ENCODE data around the gene GPR143. TPM values are rescaled to one million over a fixed set of nuclear protein-coding genes. Genes with fewer than 3 reads are reported as not detected.

The GPR143 gene
- polyA plus RNA-seq, 2 of the 4 experiments (the other 2 are of a cell fraction): not detected

DNA sequence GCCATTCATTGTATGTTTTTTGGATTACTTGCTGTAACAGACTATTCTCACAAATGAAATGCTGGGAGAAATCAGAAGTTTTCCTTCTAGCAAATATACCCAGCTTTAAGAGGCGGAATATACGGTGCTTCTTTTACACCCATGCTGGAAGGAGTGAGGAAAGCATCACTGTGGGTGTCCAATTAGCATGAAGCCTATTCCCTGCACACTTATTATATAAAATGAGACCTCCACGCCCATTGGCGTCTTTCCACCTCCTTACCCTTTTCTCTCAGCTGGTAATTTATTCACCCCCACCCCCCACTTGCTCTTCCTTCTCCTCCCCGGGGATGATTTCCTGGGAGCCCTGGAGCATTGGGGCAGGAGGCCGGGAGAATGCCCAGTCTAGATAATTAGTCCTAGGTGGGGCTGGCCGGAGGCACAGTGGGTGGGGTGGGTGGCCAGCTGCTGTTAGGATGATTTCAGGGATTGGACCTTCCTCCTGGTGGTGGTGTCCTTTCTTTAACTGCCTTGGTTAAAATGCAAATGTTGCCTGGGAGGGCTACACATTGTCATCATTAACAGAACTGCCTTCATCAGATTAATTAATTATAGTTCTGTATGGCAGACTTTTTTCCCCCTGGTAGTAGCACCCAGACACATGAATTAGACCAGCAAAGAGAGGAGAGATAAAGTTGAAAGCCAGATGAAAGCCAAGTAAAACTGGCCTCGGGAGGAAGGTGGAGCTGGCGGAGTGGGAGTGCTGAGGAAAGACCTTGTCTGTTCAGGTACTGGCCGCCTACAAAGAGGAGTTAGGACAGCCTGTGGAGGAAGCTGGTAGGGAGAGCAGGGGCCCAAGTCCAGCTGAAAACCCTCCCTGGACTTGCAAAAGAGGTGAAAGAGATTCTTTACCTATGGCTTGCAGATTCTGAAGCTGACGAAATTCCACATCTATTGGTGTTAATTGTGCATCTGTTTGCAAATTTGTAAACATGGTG, 32.0 kb upstream of the GPR143 start:
- H3K4me3 ChIP-seq: no peak overlapping the region
- H3K4me2 ChIP-seq: no peak overlapping the region
- WGBS (ENCODE audit: missing lambda C conversion rate): 55% methylated on average over 10 of the region's 11 CpGs
- DNase-seq (ENCODE audit: low read depth in 1 of 2, low spot score in 1 of 2): no peak
- no peak for FAIRE-seq
- H3K9me3 ChIP-seq: peaks cover 12% of the 10 kb centered on the region; the same call in 2 of the 3 replicates
- no peak for TF ChIP-seq SREBF2 (IDR thresholded peaks at IDR 0.05)
- TF ChIP-seq MAFK (IDR thresholded peaks at IDR 0.05; ENCODE audit: partially characterized antibody): no peak
- no peak for TF ChIP-seq HOXB13 (CRISPR knock-in tag; IDR thresholded peaks at IDR 0.05; ENCODE audit: low read depth)
- TF ChIP-seq CBX2 (IDR thresholded peaks at IDR 0.05; ENCODE audit: borderline replicate concordance, low read depth): no peak
- TF ChIP-seq JUNB (IDR thresholded peaks at IDR 0.05): no peak
- no peak for TF ChIP-seq CHD4 (IDR thresholded peaks at IDR 0.05; ENCODE audit: borderline replicate concordance)
- TF ChIP-seq, protein P1, sequence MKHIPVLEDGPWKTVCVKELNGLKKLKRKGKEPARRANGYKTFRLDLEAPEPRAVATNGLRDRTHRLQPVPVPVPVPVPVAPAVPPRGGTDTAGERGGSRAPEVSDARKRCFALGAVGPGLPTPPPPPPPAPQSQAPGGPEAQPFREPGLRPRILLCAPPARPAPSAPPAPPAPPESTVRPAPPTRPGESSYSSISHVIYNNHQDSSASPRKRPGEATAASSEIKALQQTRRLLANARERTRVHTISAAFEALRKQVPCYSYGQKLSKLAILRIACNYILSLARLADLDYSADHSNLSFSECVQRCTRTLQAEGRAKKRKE (CRISPR knock-in tag; IDR thresholded peaks at IDR 0.05; ENCODE audit: low read depth): no peak
- TF ChIP-seq, protein P2, sequence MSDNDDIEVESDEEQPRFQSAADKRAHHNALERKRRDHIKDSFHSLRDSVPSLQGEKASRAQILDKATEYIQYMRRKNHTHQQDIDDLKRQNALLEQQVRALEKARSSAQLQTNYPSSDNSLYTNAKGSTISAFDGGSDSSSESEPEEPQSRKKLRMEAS (IDR thresholded peaks at IDR 0.05): no peak
- TF ChIP-seq HOXA7 (CRISPR knock-in tag; IDR thresholded peaks at IDR 0.05): no peak
- no peak for TF ChIP-seq ESRRA (IDR thresholded peaks at IDR 0.05; ENCODE audit: borderline replicate concordance, low read length)
- no peak for TF ChIP-seq KDM5A (IDR thresholded peaks at IDR 0.05)
- no peak for TF ChIP-seq MYC (IDR thresholded peaks at IDR 0.05; ENCODE audit: borderline replicate concordance, low read length)
- no peak for TF ChIP-seq JUN (IDR thresholded peaks at IDR 0.05)
- TF ChIP-seq, protein P3, sequence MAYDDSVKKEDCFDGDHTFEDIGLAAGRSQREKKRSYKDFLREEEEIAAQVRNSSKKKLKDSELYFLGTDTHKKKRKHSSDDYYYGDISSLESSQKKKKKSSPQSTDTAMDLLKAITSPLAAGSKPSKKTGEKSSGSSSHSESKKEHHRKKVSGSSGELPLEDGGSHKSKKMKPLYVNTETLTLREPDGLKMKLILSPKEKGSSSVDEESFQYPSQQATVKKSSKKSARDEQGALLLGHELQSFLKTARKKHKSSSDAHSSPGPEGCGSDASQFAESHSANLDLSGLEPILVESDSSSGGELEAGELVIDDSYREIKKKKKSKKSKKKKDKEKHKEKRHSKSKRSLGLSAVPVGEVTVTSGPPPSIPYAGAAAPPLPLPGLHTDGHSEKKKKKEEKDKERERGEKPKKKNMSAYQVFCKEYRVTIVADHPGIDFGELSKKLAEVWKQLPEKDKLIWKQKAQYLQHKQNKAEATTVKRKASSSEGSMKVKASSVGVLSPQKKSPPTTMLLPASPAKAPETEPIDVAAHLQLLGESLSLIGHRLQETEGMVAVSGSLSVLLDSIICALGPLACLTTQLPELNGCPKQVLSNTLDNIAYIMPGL (CRISPR knock-in tag; IDR thresholded peaks at IDR 0.05; ENCODE audit: borderline replicate concordance): no peak
- no peak for TF ChIP-seq FOSB (CRISPR knock-in tag; IDR thresholded peaks at IDR 0.05)
- TF ChIP-seq HDAC2 (IDR thresholded peaks at IDR 0.05): no peak
- TF ChIP-seq MAZ (IDR thresholded peaks at IDR 0.05; ENCODE audit: borderline replicate concordance, low read depth, low read length): no peak
- TF ChIP-seq RCOR1 (IDR thresholded peaks at IDR 0.05; ENCODE audit: low read depth, low read length): no peak
- no peak for TF ChIP-seq HOXB5 (CRISPR knock-in tag; IDR thresholded peaks at IDR 0.05)
- ATAC-seq: no peak
- ChIA-PET CTCF (no interaction called here), POLR2A (no interaction called here)
- no peak overlapping the region for H3K27ac ChIP-seq
- no peaks in the 10 kb centered on the region for H3K4me1 ChIP-seq

DNA sequence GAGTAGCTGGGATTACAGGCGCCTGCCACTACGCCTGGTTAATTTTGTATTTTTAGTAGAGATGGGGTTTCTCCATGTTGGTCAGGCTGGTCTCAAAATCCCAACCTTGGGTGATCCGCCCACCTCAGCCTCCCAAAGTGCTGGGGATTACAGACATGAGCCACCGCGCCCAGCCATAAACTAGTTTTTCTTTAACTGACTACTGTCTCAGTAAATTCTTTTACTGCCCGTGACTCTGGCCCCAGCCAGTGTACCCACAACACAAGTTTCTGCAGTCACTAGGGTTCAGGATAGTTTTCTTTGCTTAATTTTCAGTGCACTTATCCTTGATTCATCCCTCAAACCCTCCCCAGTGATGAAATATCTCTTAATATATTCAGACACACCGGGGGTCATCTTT, 28.8 kb upstream of the GPR143 start:
- WGBS (ENCODE audit: missing lambda C conversion rate): 55% methylated on average over 7 of the region's 7 CpGs

More for the DNA sequence above, 28.8 kb upstream of the GPR143 start:
- CTCF ChIA-PET: no interaction called here
- H3K4me1 ChIP-seq: no peaks in the 10 kb centered on the region; the same call in 2 of the 3 replicates
- no peak for TF ChIP-seq HOXB5 (CRISPR knock-in tag; IDR thresholded peaks at IDR 0.05)
- no peak for TF ChIP-seq HDAC2 (IDR thresholded peaks at IDR 0.05)
- no peak for TF ChIP-seq HOXA7 (CRISPR knock-in tag; IDR thresholded peaks at IDR 0.05)
- TF ChIP-seq SMC3 (IDR thresholded peaks at IDR 0.05): no peak
- no peak for TF ChIP-seq CBX8 (IDR thresholded peaks at IDR 0.05)
- no peak for TF ChIP-seq FOSB (CRISPR knock-in tag; IDR thresholded peaks at IDR 0.05)
- no peak for TF ChIP-seq TFCP2L1 (CRISPR knock-in tag; IDR thresholded peaks at IDR 0.05)
- no peak for TF ChIP-seq TP53 (CRISPR knock-in tag; IDR thresholded peaks at IDR 0.05)
- TF ChIP-seq JUNB (IDR thresholded peaks at IDR 0.05): no peak
- TF ChIP-seq ZC3H11A (IDR thresholded peaks at IDR 0.05): no peak
- no peak for TF ChIP-seq KDM5A (IDR thresholded peaks at IDR 0.05)
- TF ChIP-seq ZNF302 (CRISPR knock-in tag; IDR thresholded peaks at IDR 0.05): no peak
- no peak for TF ChIP-seq RFX5 (IDR thresholded peaks at IDR 0.05)
- TF ChIP-seq, protein P4, sequence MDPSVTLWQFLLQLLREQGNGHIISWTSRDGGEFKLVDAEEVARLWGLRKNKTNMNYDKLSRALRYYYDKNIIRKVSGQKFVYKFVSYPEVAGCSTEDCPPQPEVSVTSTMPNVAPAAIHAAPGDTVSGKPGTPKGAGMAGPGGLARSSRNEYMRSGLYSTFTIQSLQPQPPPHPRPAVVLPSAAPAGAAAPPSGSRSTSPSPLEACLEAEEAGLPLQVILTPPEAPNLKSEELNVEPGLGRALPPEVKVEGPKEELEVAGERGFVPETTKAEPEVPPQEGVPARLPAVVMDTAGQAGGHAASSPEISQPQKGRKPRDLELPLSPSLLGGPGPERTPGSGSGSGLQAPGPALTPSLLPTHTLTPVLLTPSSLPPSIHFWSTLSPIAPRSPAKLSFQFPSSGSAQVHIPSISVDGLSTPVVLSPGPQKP (IDR thresholded peaks at IDR 0.05; ENCODE audit: low read depth, low read length): no peak
- no peaks in the 10 kb centered on the region for H3K9me3 ChIP-seq
- no peak for DNase-seq (ENCODE audit: low read depth in 1 of 2, low spot score in 1 of 2)
- no peak for FAIRE-seq
- H3K4me3 ChIP-seq: no peak overlapping the region
- H3K4me2 ChIP-seq: no peak overlapping the region
- no peak overlapping the region for H3K27ac ChIP-seq
- POLR2A ChIA-PET: no interaction called here
- no peak for ATAC-seq
